HG02571 (cell line): ENCODE results near the gene MED22.
A peak's percentile ranks its signal among the peaks of the same experiment; 100 is the strongest.
"Not testable (repeated sequence)": the region's sequence is repeated elsewhere in the genome, so short reads cannot be mapped to it uniquely, and the experiment has no call there.

Source experiments
- ATAC-seq: cut with Tn5 transposase; IDR thresholded peaks from one replicate; pipeline ENCODE4 v1.9.1; 2021; ENCODE audit warnings: mild to moderate bottlenecking, moderate library complexity; ENCODE audit not compliant: unreplicated experiment

MED22 gene

GRCh38 chr9:133347985-133348717 lies at the start of gene MED22, which contains the start of gene RPL7A:
Gene MED22 (minus strand): TSS chr9:133348131. CDS start chr9:133346662, 1,469 bp downstream.
Gene RPL7A (plus strand): TSS chr9:133348218. CDS start chr9:133348244, 26 bp downstream.
- peak; percentile 64 for ATAC-seq

DNA sequence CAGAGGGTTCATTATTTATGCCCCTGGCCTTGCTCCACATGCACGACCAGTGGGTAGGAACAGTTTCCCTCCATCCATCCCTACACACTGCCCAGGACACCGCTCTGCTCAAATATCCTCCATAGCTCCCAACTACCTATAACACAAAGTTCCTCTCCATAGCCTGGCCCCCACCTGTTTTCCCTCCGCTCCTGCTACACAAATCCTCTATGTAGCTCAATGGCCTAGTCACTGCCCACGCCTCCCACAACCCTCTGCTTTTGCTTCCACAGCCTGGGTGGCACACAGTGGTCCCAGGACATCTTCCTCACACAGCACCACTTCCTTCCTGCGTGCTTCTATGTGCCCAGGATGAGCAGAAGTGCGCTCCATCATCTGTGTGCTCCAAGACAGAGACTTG lies 49.4 kb upstream of the MED22 start:
- ATAC-seq = no peak

DNA sequence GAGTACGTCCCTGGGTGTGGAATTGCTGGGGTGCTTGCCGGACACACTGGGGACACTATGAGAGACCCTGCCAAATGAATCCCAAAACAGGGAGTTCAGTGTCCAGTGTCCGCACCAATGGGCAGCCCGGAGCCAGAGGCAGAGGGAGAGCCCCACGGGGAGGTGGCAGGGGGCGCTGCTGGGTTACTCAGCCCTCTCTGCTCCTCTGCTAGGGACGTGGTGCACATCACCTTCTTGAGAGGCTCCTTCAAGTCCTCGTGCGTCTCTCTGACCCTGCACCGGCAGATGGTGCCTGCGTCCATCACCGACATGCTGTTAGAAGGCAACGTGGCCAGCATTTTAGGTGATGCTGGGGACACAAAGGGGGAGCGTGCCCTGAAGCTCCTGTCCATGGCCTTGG lies 49.0 kb upstream of the MED22 start:
- no peak for ATAC-seq

DNA sequence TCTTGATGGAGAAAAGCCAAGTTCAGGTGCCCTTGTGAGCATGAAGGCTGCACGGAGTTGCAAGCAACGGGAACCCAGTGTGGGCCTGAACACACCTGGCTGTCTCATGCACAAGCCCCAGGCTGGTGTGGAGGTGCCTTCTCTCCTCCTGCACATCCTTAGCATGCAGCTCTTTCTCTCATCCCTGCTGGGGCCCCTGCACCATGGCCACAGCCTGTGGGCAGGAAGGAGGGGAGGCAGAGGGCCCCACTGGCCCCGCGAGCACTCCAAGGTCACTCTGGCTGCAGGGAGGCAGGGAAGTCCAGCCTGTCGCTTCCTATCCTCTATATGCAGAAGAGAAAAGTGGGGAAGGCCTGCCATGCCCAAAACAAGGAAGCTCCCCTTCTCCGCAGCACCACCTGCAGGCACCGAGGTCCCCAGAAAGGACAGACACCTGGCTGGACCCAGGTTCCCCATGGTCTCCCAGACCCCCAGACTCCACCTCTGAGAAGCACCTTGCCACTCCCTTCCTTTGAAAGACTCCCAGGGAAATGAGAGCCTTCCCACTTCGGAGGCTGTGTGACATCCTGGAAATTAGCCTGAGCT lies 46.8 kb upstream of the MED22 start:
- no peak for ATAC-seq

DNA sequence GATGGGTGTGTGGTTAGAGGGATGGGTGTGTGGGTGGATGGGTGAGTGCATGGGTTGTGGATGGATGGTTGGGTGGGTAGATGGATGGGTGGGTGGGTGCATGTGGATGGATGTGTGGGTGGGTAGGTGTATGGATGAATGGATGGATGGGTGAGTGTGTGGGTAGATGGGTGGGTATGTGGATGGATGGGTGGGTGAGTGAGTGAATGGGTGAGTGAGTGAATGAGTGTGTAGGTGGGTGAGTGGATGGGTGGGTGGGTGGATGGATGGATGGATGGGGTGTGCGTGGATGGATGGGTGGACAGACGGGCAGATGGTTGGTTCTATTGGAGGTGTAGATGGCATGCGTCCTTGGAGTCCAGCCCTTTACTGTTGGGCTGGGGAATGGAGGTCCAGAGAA lies 45.5 kb upstream of the MED22 start:
- ATAC-seq = no peak

GRCh38 chr9:133392308-133392707 lies 44.4 kb upstream of the MED22 start:
- not testable (repeated sequence) for ATAC-seq

- ATAC-seq = not testable (repeated sequence)
Observed at GRCh38 chr9:133391449-133391848, 43.5 kb upstream of the MED22 start.

DNA sequence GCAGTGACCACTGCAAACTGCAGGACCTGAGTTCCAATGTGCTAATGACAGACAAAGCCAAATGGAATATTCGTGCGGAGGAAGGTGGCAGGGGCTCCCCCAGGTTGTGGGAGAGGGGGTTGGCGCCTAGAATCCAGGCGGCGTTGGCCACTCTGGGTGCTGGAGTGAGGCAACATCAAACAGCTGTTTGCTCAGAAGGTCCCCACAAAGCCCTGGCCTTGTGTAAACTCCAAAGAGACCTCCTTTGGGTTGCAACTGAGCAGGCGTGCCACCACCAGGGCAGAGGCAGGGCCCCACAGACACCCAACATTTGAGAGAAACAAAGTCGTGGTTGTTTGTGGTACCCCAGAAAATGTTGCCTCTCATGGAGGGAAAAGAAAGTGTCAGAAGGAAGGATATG lies 42.8 kb upstream of the MED22 start:
- no peak for ATAC-seq

- ATAC-seq = no peak
Observed at GRCh38 chr9:133389562-133389961, 41.6 kb upstream of the MED22 start.

- ATAC-seq = no peak
Observed at GRCh38 chr9:133389025-133389557, 41.2 kb upstream of the MED22 start.

- no peak for ATAC-seq
Observed at GRCh38 chr9:133387680-133388079, 39.7 kb upstream of the MED22 start.

- no peak for ATAC-seq
Observed at GRCh38 chr9:133386338-133386737, 38.4 kb upstream of the MED22 start.

DNA sequence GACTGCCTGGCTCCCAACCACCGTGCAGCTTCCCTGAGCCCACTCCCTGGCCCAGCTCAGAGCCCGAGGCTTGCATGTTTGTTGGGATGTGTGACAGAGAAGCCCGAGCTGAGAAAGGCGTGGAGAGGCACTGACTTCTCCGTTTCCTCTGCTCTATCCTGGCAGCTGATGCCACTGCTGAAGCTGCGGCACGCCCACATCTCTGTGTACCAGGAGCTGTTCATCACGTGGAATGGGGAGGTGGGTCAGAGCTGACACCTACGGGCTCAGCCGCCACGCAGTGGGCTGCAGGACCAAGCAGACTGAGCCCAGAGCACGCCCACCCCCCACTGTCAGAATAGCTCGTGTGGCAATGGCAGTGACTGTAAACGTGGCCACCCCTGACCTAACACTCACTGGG lies 37.5 kb upstream of the MED22 start:
- ATAC-seq = no peak

DNA sequence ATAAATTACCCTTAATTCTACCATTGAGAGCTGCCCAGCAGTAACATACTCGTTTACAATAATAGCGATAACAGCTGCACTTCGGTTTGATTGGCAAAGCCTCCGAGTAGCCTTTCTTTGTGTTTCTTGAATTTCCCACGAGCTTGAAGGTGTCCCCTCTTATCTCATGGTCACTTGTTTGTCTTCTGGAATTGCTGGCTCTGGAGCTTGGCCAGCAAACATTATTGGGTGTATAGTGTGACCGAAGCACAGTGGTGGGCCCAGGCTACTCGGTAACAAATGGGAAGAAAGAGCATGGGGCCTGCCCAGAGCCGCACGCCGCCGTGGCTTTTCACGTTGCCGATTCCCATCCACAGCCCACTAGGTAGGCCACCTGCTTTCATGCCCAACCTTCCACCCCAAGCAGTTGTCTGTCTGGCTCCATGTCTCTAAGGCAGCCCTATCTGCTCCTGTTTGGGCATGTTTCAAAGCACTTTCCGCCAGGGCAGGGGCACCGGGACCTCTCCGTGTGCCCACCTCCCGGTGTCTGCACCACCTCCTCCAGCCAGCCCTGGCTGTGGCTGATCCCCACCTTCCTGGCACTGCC lies 36.9 kb upstream of the MED22 start:
- ATAC-seq = no peak

- ATAC-seq = no peak
Observed at GRCh38 chr9:133383438-133383837, 35.5 kb upstream of the MED22 start.

- no peak for ATAC-seq
Observed at GRCh38 chr9:133382507-133383141, 34.7 kb upstream of the MED22 start.

GRCh38 chr9:133380734-133381133 lies 32.8 kb upstream of the MED22 start:
- no peak for ATAC-seq

DNA sequence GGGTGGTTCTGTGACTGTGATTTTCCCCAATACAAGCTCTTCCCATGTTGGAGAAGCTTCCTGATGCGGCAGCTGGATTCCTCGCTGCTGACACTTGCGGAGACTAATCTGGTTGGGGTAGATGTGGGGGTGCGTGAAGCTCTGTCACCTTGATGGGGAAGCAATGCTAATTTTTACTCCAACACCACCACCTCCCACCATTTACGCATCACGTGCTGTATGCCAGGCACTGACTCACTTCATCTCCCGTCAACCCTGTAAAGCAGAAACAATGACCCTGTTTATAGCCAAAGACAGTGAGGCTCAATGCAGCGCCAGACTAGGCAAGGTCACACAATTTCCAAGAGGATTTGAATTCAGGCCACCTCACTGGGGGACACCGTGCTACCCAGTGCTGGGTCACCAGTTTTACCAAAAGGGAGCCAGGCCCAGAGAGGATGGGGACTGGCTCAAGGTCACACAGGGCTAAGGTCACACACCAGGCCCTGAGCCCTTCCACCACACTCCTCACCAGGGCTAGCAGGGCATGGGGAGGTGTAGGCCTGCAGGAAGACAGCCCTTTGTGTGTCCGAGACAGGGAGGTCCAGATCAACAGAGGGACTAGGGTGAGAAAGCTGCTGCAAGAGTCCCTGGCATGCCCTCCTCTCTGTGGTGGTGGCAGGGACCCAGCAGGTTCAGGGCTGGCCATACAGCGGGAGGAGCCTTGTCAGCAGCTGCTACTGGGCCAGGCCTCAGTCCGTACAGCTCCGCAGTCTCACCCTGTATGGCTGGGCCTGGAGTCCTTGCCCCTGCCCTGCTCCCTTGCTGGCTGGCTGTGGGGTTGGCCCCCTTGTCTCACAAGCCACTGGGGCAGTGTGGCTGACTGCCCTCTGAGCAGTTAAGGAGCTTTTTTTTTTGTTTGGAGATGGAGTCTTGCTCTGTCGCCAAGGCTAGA lies 31.5 kb upstream of the MED22 start:
- no peak for ATAC-seq

GRCh38 chr9:133378408-133378962 lies 30.6 kb upstream of the MED22 start:
- ATAC-seq = no peak

DNA sequence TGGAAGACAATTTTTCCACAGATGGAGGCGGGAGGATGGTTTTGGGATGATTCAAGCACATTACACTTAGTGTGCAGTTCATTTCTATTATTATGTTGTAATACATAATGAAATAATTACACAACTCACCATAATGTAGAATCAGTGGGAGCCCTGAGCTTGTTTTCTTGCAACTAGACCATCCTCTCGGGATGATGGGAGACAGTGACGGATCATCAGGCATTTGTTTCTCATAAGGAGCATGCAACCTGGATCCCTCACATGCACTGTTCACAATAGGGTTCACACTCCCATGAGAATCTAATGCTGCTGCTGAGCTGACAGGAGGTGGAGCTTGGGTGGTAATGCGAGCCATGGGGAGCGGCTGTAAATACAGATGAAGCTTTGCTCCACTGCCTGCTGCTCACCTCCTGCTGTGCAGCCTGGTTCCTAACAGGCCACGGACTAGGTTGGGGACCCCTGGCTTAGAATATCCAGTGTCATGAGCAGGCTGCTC lies 29.8 kb upstream of the MED22 start:
- ATAC-seq = no peak
